Measurements from ENCODE around the gene FOCAD. TPM values are rescaled to one million over a fixed set of nuclear protein-coding genes. Genes with fewer than 3 reads are reported as not detected.

FOCAD gene
- total and polyA plus RNA-seq, 10 of the 15 experiments (the other 5 are each of a cell fraction or from before 2014, with no cell fraction given), result 13.7 to 93.0 (median 41.8) TPM

- SMC1A ChIA-PET (ENCODE audit: uncharacterized antibody, unreplicated experiment), result interaction anchor here (0.7 to 1.1 kb wide), 2 partner anchors 42 to 182 kb away, joined by 3 to 4 read pairs; no protein-coding TSS in a partner anchor
- Histone ChIP-seq H2AFZ (ENCODE audit: control insufficient read depth, low read depth, low read length) (no peak overlapping the region), H3K27me3 (replicated peaks in 1 of 2; ENCODE audit: control insufficient read depth in 2 of 2, insufficient read depth in 2 of 2, low read length in 1 of 2) (no peaks in the 10 kb centered on the region), H3K79me2 (ENCODE audit: control insufficient read depth, insufficient read depth, low read length) (no peaks in the 10 kb centered on the region), H3K4me1 (ENCODE audit: control insufficient read depth, insufficient read depth, low read length) (peaks cover 12% of the 10 kb centered on the region), H3K27ac (ENCODE audit: control insufficient read depth, insufficient read depth) (no peak overlapping the region), H3K9me3 (replicated peaks; ENCODE audit: control insufficient read depth, insufficient read depth, low read length) (no peaks in the 10 kb centered on the region), H3K4me3 (no peak overlapping the region), H3K9ac (ENCODE audit: control insufficient read depth, insufficient read depth, low read length) (no peak overlapping the region), H3K4me2 (ENCODE audit: control insufficient read depth, insufficient read depth) (no peak overlapping the region), H3K36me3 (ENCODE audit: control insufficient read depth in 2 of 2, insufficient read depth in 2 of 2, low read length in 1 of 2) (peaks cover 0 to 2% of the 10 kb centered on the region in 2 experiments; a peak in 1 of 4 replicates), H4K20me1 (ENCODE audit: control insufficient read depth, insufficient read depth) (no peaks in the 10 kb centered on the region)
- no TSS peak for BruUV-seq (replicated peaks)
- in situ Hi-C loops (cut with MboI), result no loop called here
- RAD21 ChIA-PET (ENCODE audit: unreplicated experiment), result interaction anchor here (1.4 kb wide), 1 partner anchor 12 kb away, joined by 3 read pairs; no protein-coding TSS in a partner anchor
- POLR2A ChIA-PET, result no interaction called here
- FAIRE-seq (no peak), ATAC-seq (peak; percentile 18; the same call in 1 of the 3 replicates), DNase-seq (ENCODE audit: low read depth, low spot score) (no peak)
- WGBS (ENCODE audit: insufficient coverage, insufficient replicate concordance, low lambda C conversion rate, missing lambda C conversion rate), result 29% methylated on average over 1 of the region's 1 CpG
- no peak for TF ChIP-seq TCF12 (IDR thresholded peaks at IDR 0.05; ENCODE audit: low read depth, low read length)
- no peak for TF ChIP-seq ZBTB4 (CRISPR knock-in tag; IDR thresholded peaks at IDR 0.05)
- no peak for TF ChIP-seq ASH2L (IDR thresholded peaks at IDR 0.05; ENCODE audit: borderline replicate concordance, low read depth)
- TF ChIP-seq RUNX3 (IDR thresholded peaks at IDR 0.05; ENCODE audit: low read length), result peak; percentile 30; the same call in 1 of the 2 replicates
- no peak for TF ChIP-seq HDAC6 (IDR thresholded peaks at IDR 0.05; ENCODE audit: unreplicated experiment)
- TF ChIP-seq WRNIP1 (IDR thresholded peaks at IDR 0.05; ENCODE audit: borderline replicate concordance, low read depth, low read length), result no peak
- TF ChIP-seq, protein P1, sequence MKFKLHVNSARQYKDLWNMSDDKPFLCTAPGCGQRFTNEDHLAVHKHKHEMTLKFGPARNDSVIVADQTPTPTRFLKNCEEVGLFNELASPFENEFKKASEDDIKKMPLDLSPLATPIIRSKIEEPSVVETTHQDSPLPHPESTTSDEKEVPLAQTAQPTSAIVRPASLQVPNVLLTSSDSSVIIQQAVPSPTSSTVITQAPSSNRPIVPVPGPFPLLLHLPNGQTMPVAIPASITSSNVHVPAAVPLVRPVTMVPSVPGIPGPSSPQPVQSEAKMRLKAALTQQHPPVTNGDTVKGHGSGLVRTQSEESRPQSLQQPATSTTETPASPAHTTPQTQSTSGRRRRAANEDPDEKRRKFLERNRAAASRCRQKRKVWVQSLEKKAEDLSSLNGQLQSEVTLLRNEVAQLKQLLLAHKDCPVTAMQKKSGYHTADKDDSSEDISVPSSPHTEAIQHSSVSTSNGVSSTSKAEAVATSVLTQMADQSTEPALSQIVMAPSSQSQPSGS (IDR thresholded peaks at IDR 0.05; ENCODE audit: low read length), result no peak
- TF ChIP-seq CEBPB (IDR thresholded peaks at IDR 0.05; ENCODE audit: borderline replicate concordance in 1 of 2, low read depth in 2 of 2, low read length in 2 of 2), result no peak
- intact Hi-C loops (cut with micrococcal nuclease; ENCODE audit: unreplicated experiment), result no loop called here
- CTCF ChIA-PET, result interaction anchor here (9.1 kb wide), 1 partner anchor 11 kb away, joined by 59 read pairs; no protein-coding TSS in a partner anchor
Observed at GRCh38 chr9:20872340-20872977, 188.4 kb downstream of the FOCAD start.
